ENCODE measurements around the gene RNF224.

The RNF224 gene

GRCh38 chr9:137228506-137228967, 1.2 kb downstream of the RNF224 start:
- H3K4me3 ChIP-seq (IDR thresholded peaks at IDR 0.05; ENCODE audit: insufficient read depth, low read depth, low read length) = no peak overlapping the region
- no peaks in the 10 kb centered on the region for H3K79me2 ChIP-seq (ENCODE audit: insufficient read depth, low read depth)
- peaks cover 42% of the 10 kb centered on the region for H3K27me3 ChIP-seq (ENCODE audit: insufficient read depth, low read depth)
- H3K36me3 ChIP-seq (ENCODE audit: insufficient read depth) = no peaks in the 10 kb centered on the region
- H3K9ac ChIP-seq = no peak overlapping the region
- H3K4me1 ChIP-seq (ENCODE audit: low read depth, poor library complexity, severe bottlenecking) = peaks cover 6% of the 10 kb centered on the region
- H4K20me1 ChIP-seq (ENCODE audit: insufficient read depth) = no peaks in the 10 kb centered on the region
- no peak overlapping the region for H2AFZ ChIP-seq (ENCODE audit: low read depth)
- TF ChIP-seq CTCF (conservative IDR thresholded peaks at IDR 0.05; ENCODE audit: low read depth, low read length) = no peak
- H3K27ac ChIP-seq = no peak overlapping the region
- H3K4me2 ChIP-seq = no peak overlapping the region

GRCh38 chr9:137228968-137229896, 1.9 kb downstream of the RNF224 start:
- no peaks in the 10 kb centered on the region for H4K20me1 ChIP-seq (ENCODE audit: insufficient read depth)
- H3K27ac ChIP-seq = no peak overlapping the region
- no peak overlapping the region for H2AFZ ChIP-seq (ENCODE audit: low read depth)
- H3K27me3 ChIP-seq (ENCODE audit: insufficient read depth, low read depth) = peaks cover 44% of the 10 kb centered on the region
- no peak overlapping the region for H3K9ac ChIP-seq
- no peaks in the 10 kb centered on the region for H3K36me3 ChIP-seq (ENCODE audit: insufficient read depth)
- peaks cover under 1% of the 10 kb centered on the region for H3K4me1 ChIP-seq (ENCODE audit: low read depth, poor library complexity, severe bottlenecking)
- no peak for TF ChIP-seq CTCF (conservative IDR thresholded peaks at IDR 0.05; ENCODE audit: low read depth, low read length)
- H3K79me2 ChIP-seq (ENCODE audit: insufficient read depth, low read depth) = no peaks in the 10 kb centered on the region
- no peak overlapping the region for H3K4me2 ChIP-seq
- H3K4me3 ChIP-seq (IDR thresholded peaks at IDR 0.05; ENCODE audit: insufficient read depth, low read depth, low read length) = no peak overlapping the region

- Histone ChIP-seq H3K36me3 (ENCODE audit: insufficient read depth) (no peaks in the 10 kb centered on the region), H3K9ac (no peak overlapping the region), H2AFZ (ENCODE audit: low read depth) (no peak overlapping the region), H3K27me3 (ENCODE audit: insufficient read depth, low read depth) (peaks cover 53% of the 10 kb centered on the region), H3K4me1 (ENCODE audit: low read depth, poor library complexity, severe bottlenecking) (no peaks in the 10 kb centered on the region), H3K79me2 (ENCODE audit: insufficient read depth, low read depth) (no peaks in the 10 kb centered on the region), H3K4me3 (IDR thresholded peaks at IDR 0.05; ENCODE audit: insufficient read depth, low read depth, low read length) (no peak overlapping the region), H3K27ac (no peak overlapping the region), H4K20me1 (ENCODE audit: insufficient read depth) (no peaks in the 10 kb centered on the region), H3K4me2 (no peak overlapping the region)
- TF ChIP-seq CTCF (conservative IDR thresholded peaks at IDR 0.05; ENCODE audit: low read depth, low read length) = no peak
These were observed 2.8 kb downstream of the RNF224 start for GRCh38 chr9:137229903-137230704.

GRCh38 chr9:137230705-137231371, 3.5 kb downstream of the RNF224 start, which contains the start of gene SLC34A3:
SLC34A3 (plus strand) TSS chr9:137230901; CDS start chr9:137231703, 802 bp downstream.
- no peak within 1 kb of the TSS for H3K27ac ChIP-seq
- no peak within 1 kb of the TSS for H3K4me2 ChIP-seq
- H2AFZ ChIP-seq (ENCODE audit: low read depth) = no peak within 1 kb of the TSS
- no peaks in the 10 kb centered on the region for H3K4me1 ChIP-seq (ENCODE audit: low read depth, poor library complexity, severe bottlenecking)
- H3K27me3 ChIP-seq (ENCODE audit: insufficient read depth, low read depth) = peaks cover 60% of the 10 kb centered on the region
- H3K79me2 ChIP-seq (ENCODE audit: insufficient read depth, low read depth) = no peaks in the 10 kb centered on the region
- no peaks in the 10 kb centered on the region for H3K36me3 ChIP-seq (ENCODE audit: insufficient read depth)
- no peak within 1 kb of the TSS for H3K4me3 ChIP-seq (IDR thresholded peaks at IDR 0.05; ENCODE audit: insufficient read depth, low read depth, low read length)
- TF ChIP-seq CTCF (conservative IDR thresholded peaks at IDR 0.05; ENCODE audit: low read depth, low read length) = no peak
- no peaks in the 10 kb centered on the region for H4K20me1 ChIP-seq (ENCODE audit: insufficient read depth)
- H3K9ac ChIP-seq = no peak within 1 kb of the TSS

Data from KMS-11 (cell line).